Measurements from ENCODE around the gene ENTPD7. TPM values are rescaled to one million over a fixed set of nuclear protein-coding genes. Genes with fewer than 3 reads are reported as not detected.

ENTPD7 gene
- total and polyA plus RNA-seq, 10 of the 15 experiments (the other 5 are each of a cell fraction or from before 2014, with no cell fraction given): 0.73 to 6.7 (median 5.2) TPM

DNA sequence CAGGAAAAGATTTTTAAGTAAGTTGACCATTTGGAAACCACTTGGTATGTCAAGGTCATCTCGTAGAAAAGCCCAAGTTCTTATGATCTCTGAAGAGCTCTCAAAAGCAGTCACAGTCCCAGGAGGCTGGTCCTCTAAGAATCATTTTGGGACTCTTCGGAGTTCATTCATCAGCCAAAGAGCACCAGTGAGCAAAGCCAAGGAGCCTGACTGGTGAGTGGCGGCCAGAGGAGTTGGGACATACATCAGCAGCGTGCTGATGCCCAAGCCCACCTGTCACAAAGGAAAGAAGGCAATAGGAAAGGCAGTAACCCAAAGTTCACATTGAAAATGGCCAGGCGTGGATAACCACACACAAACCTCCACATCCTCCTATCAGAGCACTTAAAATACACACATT, 55.1 kb downstream of the ENTPD7 start (continued):
- TF ChIP-seq, protein P1, sequence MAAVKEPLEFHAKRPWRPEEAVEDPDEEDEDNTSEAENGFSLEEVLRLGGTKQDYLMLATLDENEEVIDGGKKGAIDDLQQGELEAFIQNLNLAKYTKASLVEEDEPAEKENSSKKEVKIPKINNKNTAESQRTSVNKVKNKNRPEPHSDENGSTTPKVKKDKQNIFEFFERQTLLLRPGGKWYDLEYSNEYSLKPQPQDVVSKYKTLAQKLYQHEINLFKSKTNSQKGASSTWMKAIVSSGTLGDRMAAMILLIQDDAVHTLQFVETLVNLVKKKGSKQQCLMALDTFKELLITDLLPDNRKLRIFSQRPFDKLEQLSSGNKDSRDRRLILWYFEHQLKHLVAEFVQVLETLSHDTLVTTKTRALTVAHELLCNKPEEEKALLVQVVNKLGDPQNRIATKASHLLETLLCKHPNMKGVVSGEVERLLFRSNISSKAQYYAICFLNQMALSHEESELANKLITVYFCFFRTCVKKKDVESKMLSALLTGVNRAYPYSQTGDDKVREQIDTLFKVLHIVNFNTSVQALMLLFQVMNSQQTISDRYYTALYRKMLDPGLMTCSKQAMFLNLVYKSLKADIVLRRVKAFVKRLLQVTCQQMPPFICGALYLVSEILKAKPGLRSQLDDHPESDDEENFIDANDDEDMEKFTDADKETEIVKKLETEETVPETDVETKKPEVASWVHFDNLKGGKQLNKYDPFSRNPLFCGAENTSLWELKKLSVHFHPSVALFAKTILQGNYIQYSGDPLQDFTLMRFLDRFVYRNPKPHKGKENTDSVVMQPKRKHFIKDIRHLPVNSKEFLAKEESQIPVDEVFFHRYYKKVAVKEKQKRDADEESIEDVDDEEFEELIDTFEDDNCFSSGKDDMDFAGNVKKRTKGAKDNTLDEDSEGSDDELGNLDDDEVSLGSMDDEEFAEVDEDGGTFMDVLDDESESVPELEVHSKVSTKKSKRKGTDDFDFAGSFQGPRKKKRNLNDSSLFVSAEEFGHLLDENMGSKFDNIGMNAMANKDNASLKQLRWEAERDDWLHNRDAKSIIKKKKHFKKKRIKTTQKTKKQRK (IDR thresholded peaks at IDR 0.05; ENCODE audit: low read depth, low read length): no peak
- no peak for TF ChIP-seq RELA (IDR thresholded peaks at IDR 0.05; ENCODE audit: borderline replicate concordance, partially characterized antibody)

DNA sequence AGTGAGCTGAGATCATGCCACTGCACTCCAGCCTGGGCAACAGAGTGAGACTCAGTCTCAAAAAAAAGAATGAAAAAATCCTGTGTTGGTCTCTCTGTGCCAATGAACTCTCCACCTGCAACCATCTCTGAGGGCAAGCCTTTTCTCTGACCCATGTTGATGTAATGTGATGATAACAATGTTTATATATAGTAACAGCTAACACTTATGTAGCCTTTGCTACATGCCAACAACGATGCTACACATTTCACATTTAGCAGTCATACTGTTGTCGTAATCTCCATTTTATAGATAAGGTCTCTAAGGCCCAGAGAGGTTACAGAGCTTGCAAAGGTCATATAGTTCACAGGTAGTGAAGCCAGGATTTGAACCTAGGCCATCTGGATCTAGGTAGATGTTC, 61.1 kb downstream of the ENTPD7 start:
- H3K4me1 ChIP-seq (ENCODE audit: control insufficient read depth, insufficient read depth, low read length): no peaks in the 10 kb centered on the region
- no peak for FAIRE-seq
- CTCF ChIA-PET: interaction anchor here (3.6 kb wide), 1 partner anchor 12 kb away, joined by 10 read pairs; the partner anchor contains the start of genes COX15 and CUTC
- BruUV-seq (replicated peaks): no TSS peak
- POLR2A ChIA-PET: no interaction called here
- RAD21 ChIA-PET (ENCODE audit: unreplicated experiment): no interaction called here
- peaks cover 2 to 32% of the 10 kb centered on the region in 2 experiments; a peak in 2 of 4 replicates for H3K36me3 ChIP-seq (ENCODE audit: control insufficient read depth in 2 of 2, insufficient read depth in 2 of 2, low read length in 1 of 2)
- intact Hi-C loops (cut with micrococcal nuclease; ENCODE audit: unreplicated experiment): no loop called here
- no peak overlapping the region for H3K4me2 ChIP-seq (ENCODE audit: control insufficient read depth, insufficient read depth)
- ATAC-seq: no peak
- 97% methylated on average over 2 of the region's 2 CpGs for WGBS (ENCODE audit: insufficient coverage, insufficient replicate concordance, low lambda C conversion rate, missing lambda C conversion rate)
- H3K9ac ChIP-seq (ENCODE audit: control insufficient read depth, insufficient read depth, low read length): no peak overlapping the region
- no peak for DNase-seq (ENCODE audit: low read depth, low spot score)
- H3K4me3 ChIP-seq: no peak overlapping the region
- TF ChIP-seq SPI1 (IDR thresholded peaks at IDR 0.05; ENCODE audit: borderline replicate concordance, insufficient read depth, low read depth, low read length) (no peak), TCF12 (IDR thresholded peaks at IDR 0.05; ENCODE audit: low read depth, low read length) (no peak)
- SMC1A ChIA-PET (ENCODE audit: uncharacterized antibody, unreplicated experiment): no interaction called here
- H3K27ac ChIP-seq (ENCODE audit: control insufficient read depth, insufficient read depth): no peak overlapping the region
- H4K20me1 ChIP-seq (ENCODE audit: control insufficient read depth, insufficient read depth): no peaks in the 10 kb centered on the region
- H2AFZ ChIP-seq (ENCODE audit: control insufficient read depth, low read depth, low read length): no peak overlapping the region
- H3K79me2 ChIP-seq (ENCODE audit: control insufficient read depth, insufficient read depth, low read length): no peaks in the 10 kb centered on the region
- in situ Hi-C loops (cut with MboI): no loop called here
- H3K27me3 ChIP-seq (replicated peaks in 1 of 2; ENCODE audit: control insufficient read depth in 2 of 2, insufficient read depth in 2 of 2, low read length in 1 of 2): no peaks in the 10 kb centered on the region
- no peaks in the 10 kb centered on the region for H3K9me3 ChIP-seq (replicated peaks; ENCODE audit: control insufficient read depth, insufficient read depth, low read length)
